ENCODE measurements around the gene ALG9. TPM values are rescaled to one million over a fixed set of nuclear protein-coding genes. Genes with fewer than 3 reads are reported as not detected.
A peak's percentile ranks its signal among the peaks of the same experiment; 100 is the strongest.

Gene ALG9
- total and polyA plus RNA-seq, 2 donors (not counting 1 experiment from before 2014, with no cell fraction given): 30.9 to 43.8 TPM

DNA sequence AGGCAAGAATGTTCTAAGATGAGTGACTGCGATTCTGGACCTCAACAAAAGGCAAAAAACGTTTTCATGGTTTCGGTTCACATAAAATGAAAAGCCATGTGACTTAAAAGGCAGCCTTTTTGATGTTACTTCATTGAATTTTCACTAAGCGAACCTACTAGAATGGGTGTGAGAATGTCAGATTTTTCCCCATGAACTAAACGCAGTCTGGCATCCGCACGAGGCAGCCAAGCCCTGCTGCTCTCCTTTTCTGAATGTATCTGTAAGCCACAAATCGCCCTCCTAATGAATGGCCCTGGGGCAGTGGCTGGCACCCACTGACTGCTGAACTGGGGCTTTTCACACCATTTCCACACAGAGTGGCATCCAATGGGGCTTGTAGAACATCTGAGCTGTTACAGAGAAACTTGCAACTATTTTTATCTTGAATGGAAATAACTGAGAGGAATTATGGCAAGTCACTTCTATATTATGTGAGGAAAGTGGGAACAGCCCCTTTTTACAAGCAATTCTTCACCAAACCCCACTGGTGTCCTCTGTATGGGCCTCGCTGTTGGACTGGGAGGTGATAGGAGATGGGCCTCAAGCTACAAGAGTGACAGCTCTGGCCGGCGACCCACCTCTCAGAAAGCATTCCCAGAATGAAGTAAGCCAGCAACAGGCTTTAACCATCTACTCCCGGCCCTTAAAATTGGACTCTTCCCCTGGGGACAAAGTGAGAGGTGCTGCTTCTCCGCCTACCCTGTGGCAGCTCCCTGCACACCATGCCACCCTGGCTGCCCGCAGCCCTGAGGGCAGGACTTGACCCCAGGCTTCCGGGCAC is 134.5 kb downstream of the ALG9 start:
- no peak for TF ChIP-seq EZH2 (IDR thresholded peaks at IDR 0.05; ENCODE audit: low read length, missing control alignments)
- TF ChIP-seq, protein P1, sequence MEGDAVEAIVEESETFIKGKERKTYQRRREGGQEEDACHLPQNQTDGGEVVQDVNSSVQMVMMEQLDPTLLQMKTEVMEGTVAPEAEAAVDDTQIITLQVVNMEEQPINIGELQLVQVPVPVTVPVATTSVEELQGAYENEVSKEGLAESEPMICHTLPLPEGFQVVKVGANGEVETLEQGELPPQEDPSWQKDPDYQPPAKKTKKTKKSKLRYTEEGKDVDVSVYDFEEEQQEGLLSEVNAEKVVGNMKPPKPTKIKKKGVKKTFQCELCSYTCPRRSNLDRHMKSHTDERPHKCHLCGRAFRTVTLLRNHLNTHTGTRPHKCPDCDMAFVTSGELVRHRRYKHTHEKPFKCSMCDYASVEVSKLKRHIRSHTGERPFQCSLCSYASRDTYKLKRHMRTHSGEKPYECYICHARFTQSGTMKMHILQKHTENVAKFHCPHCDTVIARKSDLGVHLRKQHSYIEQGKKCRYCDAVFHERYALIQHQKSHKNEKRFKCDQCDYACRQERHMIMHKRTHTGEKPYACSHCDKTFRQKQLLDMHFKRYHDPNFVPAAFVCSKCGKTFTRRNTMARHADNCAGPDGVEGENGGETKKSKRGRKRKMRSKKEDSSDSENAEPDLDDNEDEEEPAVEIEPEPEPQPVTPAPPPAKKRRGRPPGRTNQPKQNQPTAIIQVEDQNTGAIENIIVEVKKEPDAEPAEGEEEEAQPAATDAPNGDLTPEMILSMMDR (conservative IDR thresholded peaks at IDR 0.05 in 1 of 2, IDR thresholded peaks at IDR 0.05 in 1 of 2; ENCODE audit: low read depth in 1 of 2, low read length in 2 of 2): no peak
- Histone ChIP-seq H3K27ac (ENCODE audit: insufficient read depth, low read length) (peak overlapping the region; percentile 100), H3K9ac (ENCODE audit: insufficient read depth, low read length) (peak overlapping the region; percentile 76), H4K20me1 (ENCODE audit: control insufficient read depth, extremely low read depth, insufficient read depth, low read length) (no peaks in the 10 kb centered on the region), H3K79me2 (ENCODE audit: control insufficient read depth, insufficient read depth, low read length) (no peaks in the 10 kb centered on the region), H2AFZ (ENCODE audit: low read length) (no peak overlapping the region), H3K27me3 (ENCODE audit: control insufficient read depth, insufficient read depth, low read length) (no peaks in the 10 kb centered on the region), H3K36me3 (ENCODE audit: control insufficient read depth, insufficient read depth, low read length) (peaks cover 11% of the 10 kb centered on the region), H3K4me1 (ENCODE audit: control insufficient read depth, extremely low read depth, insufficient read depth, low read length) (peaks cover 55% of the 10 kb centered on the region), H3K4me3 (replicated peaks in 1 of 4; ENCODE audit: control extremely low read depth in 1 of 4, insufficient read depth in 1 of 4, low read depth in 3 of 4, low read length in 4 of 4) (no peak overlapping the region), H3K9me3 (ENCODE audit: control insufficient read depth, insufficient read depth, low read depth, low read length) (no peaks in the 10 kb centered on the region), H3K4me2 (ENCODE audit: extremely low read depth, insufficient read depth, low read length) (peak overlapping the region; percentile 47)
- peak in 1 of 2 donors; percentile 31 for DNase-seq (ENCODE audit: low read depth in 2 of 2)

Other genes starting within 250 kb of the ALG9 start
- 20.8 and 43.1 TPM in 2 replicates for gene PPP2R1B, start 105.2 kb downstream of the ALG9 start, total RNA-seq
- gene PPP2R1B, start 105.2 kb downstream of the ALG9 start, polyA plus RNA-seq: 35.8 and 40.3 TPM in 2 replicates
- 1.8 and 2.6 TPM in 2 replicates for gene FDXACB1, start 7.6 kb upstream of the ALG9 start, total RNA-seq
- gene FDXACB1, start 7.6 kb upstream of the ALG9 start, polyA plus RNA-seq: 1.7 and 3.4 TPM in 2 replicates
- 16.9 and 19.3 TPM in 2 replicates for gene CFAP68, start 8.0 kb upstream of the ALG9 start, total RNA-seq
- 21.1 and 23.0 TPM in 2 replicates for gene CFAP68, start 8.0 kb upstream of the ALG9 start, polyA plus RNA-seq
- 28.5 and 51.2 TPM in 2 replicates for gene CRYAB, start 40.2 kb upstream of the ALG9 start, total RNA-seq
- gene CRYAB, start 40.2 kb upstream of the ALG9 start, polyA plus RNA-seq: 30.0 and 48.1 TPM in 2 replicates
- gene HSPB2, start 41.2 kb upstream of the ALG9 start, total RNA-seq: 2.1 and 2.8 TPM in 2 replicates
- gene HSPB2, start 41.2 kb upstream of the ALG9 start, polyA plus RNA-seq: 0.94 and 2.5 TPM in 2 replicates
- gene C11orf52, start 47.3 kb upstream of the ALG9 start, total RNA-seq: 0.51 and 0.99 TPM in 2 replicates
- gene C11orf52, start 47.3 kb upstream of the ALG9 start, polyA plus RNA-seq: 0.32 and 1.3 TPM in 2 replicates
- gene DIXDC1, start 65.8 kb upstream of the ALG9 start, total RNA-seq: 18.2 and 19.8 TPM in 2 replicates
- gene DIXDC1, start 65.8 kb upstream of the ALG9 start, polyA plus RNA-seq: 8.4 and 14.3 TPM in 2 replicates
- 26.2 and 33.9 TPM in 2 replicates for gene DLAT, start 153.8 kb upstream of the ALG9 start, total RNA-seq
- 37.8 and 48.8 TPM in 2 replicates for gene DLAT, start 153.8 kb upstream of the ALG9 start, polyA plus RNA-seq
- 1.5 TPM in 2 replicates for gene PIH1D2, start 202.4 kb upstream of the ALG9 start, total RNA-seq
- gene PIH1D2, start 202.4 kb upstream of the ALG9 start, polyA plus RNA-seq: 1.7 and 1.9 TPM in 2 replicates
- 25.8 and 26.2 TPM in 2 replicates for gene NKAPD1, start 202.7 kb upstream of the ALG9 start, total RNA-seq
- gene NKAPD1, start 202.7 kb upstream of the ALG9 start, polyA plus RNA-seq: 24.1 and 27.5 TPM in 2 replicates
- gene TIMM8B, start 215.2 kb upstream of the ALG9 start, total RNA-seq: 46.7 and 55.3 TPM in 2 replicates
- 61.7 and 75.3 TPM in 2 replicates for gene TIMM8B, start 215.2 kb upstream of the ALG9 start, polyA plus RNA-seq
- gene SDHD, start 215.3 kb upstream of the ALG9 start, total RNA-seq: 186 and 203 TPM in 2 replicates
- 148 and 176 TPM in 2 replicates for gene SDHD, start 215.3 kb upstream of the ALG9 start, polyA plus RNA-seq